ENCODE data around the gene SDK2. TPM values are rescaled to one million over a fixed set of nuclear protein-coding genes. Genes with fewer than 3 reads are reported as not detected.

The SDK2 gene
- total and polyA plus RNA-seq, 5 donors from 2014 or later, result 0.02 to 0.59 (median 0.02) TPM; not detected in 2

- ATAC-seq (ENCODE audit: low read depth in 2 of 2), result no peak
- Histone ChIP-seq H3K4me3 (ENCODE audit: low read depth, low read length) (no peak overlapping the region), H3K36me3 (ENCODE audit: control insufficient read depth, insufficient read depth, low read length) (no peaks in the 10 kb centered on the region), H3K4me1 (ENCODE audit: control insufficient read depth, insufficient read depth, low read length, poor library complexity, severe bottlenecking) (peaks cover 6% of the 10 kb centered on the region), H3K27ac (ENCODE audit: insufficient read depth, low read length, poor library complexity, severe bottlenecking) (no peak overlapping the region), H3K9me3 (ENCODE audit: control insufficient read depth in 2 of 2, low read length in 2 of 2) (no peaks in the 10 kb centered on the region), H3K27me3 (ENCODE audit: control insufficient read depth, insufficient read depth, low read length) (no peaks in the 10 kb centered on the region)
- peaks cover 0 to 12% (median 0%) of the 10 kb centered on the region in 4 donors for H3K4me1 Mint-ChIP-seq
- H3K27me3 Mint-ChIP-seq, result peaks cover 8% of the 10 kb centered on the region
- no peaks in the 10 kb centered on the region for H3K9me3 Mint-ChIP-seq
- no peak overlapping the region for H3K27ac Mint-ChIP-seq
- H3K4me3 Mint-ChIP-seq, result no peak overlapping the region
- DNase-seq, result no peak
- no peaks in the 10 kb centered on the region for H3K36me3 Mint-ChIP-seq
Measured at GRCh38 chr17:73286863-73287296, 357.4 kb downstream of the SDK2 start.

- H3K9me3 Mint-ChIP-seq, result no peaks in the 10 kb centered on the region
- H3K4me1 Mint-ChIP-seq, result peaks cover 0 to 10% (median 0%) of the 10 kb centered on the region in 4 donors
- no peak overlapping the region for H3K27ac Mint-ChIP-seq
- DNase-seq (no peak), ATAC-seq (ENCODE audit: low read depth in 2 of 2) (no peak)
- no peaks in the 10 kb centered on the region for H3K27me3 ChIP-seq (ENCODE audit: control insufficient read depth, insufficient read depth, low read length)
- peaks cover 5% of the 10 kb centered on the region for H3K4me1 ChIP-seq (ENCODE audit: control insufficient read depth, insufficient read depth, low read length, poor library complexity, severe bottlenecking)
- H3K27ac ChIP-seq (ENCODE audit: insufficient read depth, low read length, poor library complexity, severe bottlenecking), result no peak overlapping the region
- H3K36me3 Mint-ChIP-seq, result no peaks in the 10 kb centered on the region
- peaks cover 8% of the 10 kb centered on the region for H3K27me3 Mint-ChIP-seq
- no peak overlapping the region for H3K4me3 Mint-ChIP-seq
- H3K9me3 ChIP-seq (ENCODE audit: control insufficient read depth in 2 of 2, low read length in 2 of 2), result no peaks in the 10 kb centered on the region
- H3K4me3 ChIP-seq (ENCODE audit: low read depth, low read length), result no peak overlapping the region
- no peaks in the 10 kb centered on the region for H3K36me3 ChIP-seq (ENCODE audit: control insufficient read depth, insufficient read depth, low read length)
Measured at GRCh38 chr17:73285916-73286862, 358.1 kb downstream of the SDK2 start.

GRCh38 chr17:73285603-73285908 lies 358.7 kb downstream of the SDK2 start:
- peaks cover 8% of the 10 kb centered on the region for H3K27me3 Mint-ChIP-seq
- DNase-seq (no peak), ATAC-seq (ENCODE audit: low read depth in 2 of 2) (no peak)
- no peaks in the 10 kb centered on the region for H3K4me1 ChIP-seq (ENCODE audit: control insufficient read depth, insufficient read depth, low read length, poor library complexity, severe bottlenecking)
- no peak overlapping the region for H3K27ac ChIP-seq (ENCODE audit: insufficient read depth, low read length, poor library complexity, severe bottlenecking)
- peaks cover 0 to 4% (median 0%) of the 10 kb centered on the region in 4 donors for H3K4me1 Mint-ChIP-seq
- H3K27ac Mint-ChIP-seq, result no peak overlapping the region
- H3K9me3 ChIP-seq (ENCODE audit: control insufficient read depth in 2 of 2, low read length in 2 of 2), result no peaks in the 10 kb centered on the region
- H3K36me3 ChIP-seq (ENCODE audit: control insufficient read depth, insufficient read depth, low read length), result no peaks in the 10 kb centered on the region
- no peak overlapping the region for H3K4me3 ChIP-seq (ENCODE audit: low read depth, low read length)
- H3K27me3 ChIP-seq (ENCODE audit: control insufficient read depth, insufficient read depth, low read length), result no peaks in the 10 kb centered on the region
- H3K36me3 Mint-ChIP-seq, result no peaks in the 10 kb centered on the region
- no peak overlapping the region for H3K4me3 Mint-ChIP-seq
- no peaks in the 10 kb centered on the region for H3K9me3 Mint-ChIP-seq

GRCh38 chr17:73284906-73285602 lies 359.2 kb downstream of the SDK2 start:
- Mint-ChIP-seq H3K9me3 (no peaks in the 10 kb centered on the region), H3K4me3 (no peak overlapping the region), H3K27ac (no peak overlapping the region), H3K27me3 (peaks cover 8% of the 10 kb centered on the region), H3K4me1 (no peaks in the 10 kb centered on the region), H3K36me3 (no peaks in the 10 kb centered on the region)
- no peak for ATAC-seq (ENCODE audit: low read depth in 2 of 2)
- DNase-seq, result no peak
- Histone ChIP-seq H3K4me3 (ENCODE audit: low read depth, low read length) (no peak overlapping the region), H3K36me3 (ENCODE audit: control insufficient read depth, insufficient read depth, low read length) (no peaks in the 10 kb centered on the region), H3K4me1 (ENCODE audit: control insufficient read depth, insufficient read depth, low read length, poor library complexity, severe bottlenecking) (no peaks in the 10 kb centered on the region), H3K27me3 (ENCODE audit: control insufficient read depth, insufficient read depth, low read length) (no peaks in the 10 kb centered on the region), H3K9me3 (ENCODE audit: control insufficient read depth in 2 of 2, low read length in 2 of 2) (no peaks in the 10 kb centered on the region), H3K27ac (ENCODE audit: insufficient read depth, low read length, poor library complexity, severe bottlenecking) (no peak overlapping the region)
